Measurements from ENCODE around the gene SSBP3.
"Not testable (repeated sequence)": the region's sequence is repeated elsewhere in the genome, so short reads cannot be mapped to it uniquely, and the experiment has no call there.

SSBP3 gene

DNA sequence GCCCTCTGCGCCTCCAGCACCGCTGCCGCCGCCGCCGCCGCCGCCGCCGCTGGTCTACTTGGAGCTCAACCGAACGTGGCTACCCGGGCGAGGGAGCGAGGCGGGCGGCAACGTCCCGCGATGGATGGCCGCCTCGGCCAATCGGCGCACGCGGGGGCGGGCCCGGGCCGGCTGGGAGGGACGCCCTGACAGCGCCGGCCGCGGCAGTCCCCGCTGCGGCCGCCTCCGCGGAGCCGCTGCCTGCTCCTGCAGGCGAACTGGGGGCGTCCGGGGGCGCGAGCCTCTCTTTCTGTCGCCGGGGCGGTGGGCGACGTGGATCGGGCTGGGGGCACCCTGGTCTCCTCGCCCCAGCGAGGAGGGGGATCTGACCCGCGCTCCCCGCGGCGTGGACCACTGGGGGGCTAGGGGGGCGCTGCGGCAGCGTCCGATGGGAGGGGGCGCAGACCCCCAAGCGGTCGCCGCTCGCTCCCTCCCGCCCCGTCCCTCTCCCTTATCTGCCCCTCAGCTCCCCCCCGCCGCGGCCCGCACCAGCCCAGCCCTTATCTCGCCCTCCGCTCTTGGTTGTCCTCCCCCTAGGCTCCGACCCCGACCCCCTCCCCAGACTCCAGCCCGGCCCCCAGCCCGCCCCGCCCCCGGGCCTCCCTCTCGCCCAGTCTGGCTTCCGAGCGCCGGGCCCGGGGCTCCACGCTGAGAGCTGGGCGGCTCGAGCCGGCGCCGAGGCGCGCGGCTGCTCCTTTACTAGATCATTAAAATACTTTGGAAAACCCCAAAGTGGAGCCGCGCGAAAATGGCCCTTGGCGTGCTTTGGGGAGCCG is at the start of gene SSBP3:
Gene SSBP3 (minus strand): TSS at position 56 of the 815 bp plus-strand sequence.
- peak; percentile 79 to 85 for DNase-seq (ENCODE audit: low read depth in 2 of 2)

DNA sequence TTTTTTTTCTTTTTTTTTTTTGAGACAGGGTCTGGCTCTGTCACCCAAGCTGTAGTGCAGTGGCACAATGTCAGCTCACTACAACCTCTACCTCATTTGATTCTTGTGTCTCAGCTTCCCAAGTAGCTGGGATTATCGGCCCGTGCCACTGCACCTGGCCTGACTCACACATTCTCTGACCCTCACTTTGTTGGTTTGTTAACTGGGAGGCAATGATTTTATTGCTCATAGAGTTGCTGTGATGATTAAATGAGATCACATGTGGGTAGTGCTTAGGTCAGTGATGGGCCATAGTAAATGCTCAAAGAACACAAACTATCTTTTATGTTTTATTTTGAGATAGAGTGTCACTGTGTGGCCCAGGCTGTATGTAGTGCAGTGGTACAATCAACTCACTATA is 47.3 kb upstream of the SSBP3 start:
- no peak for DNase-seq (ENCODE audit: low read depth in 2 of 2)

GRCh38 chr1:54453022-54453421 is 46.8 kb upstream of the SSBP3 start:
- DNase-seq (ENCODE audit: low read depth in 2 of 2): no peak

- DNase-seq (ENCODE audit: low read depth in 2 of 2): not testable (repeated sequence)
Observed at GRCh38 chr1:54449431-54449830, 43.2 kb upstream of the SSBP3 start.

DNA sequence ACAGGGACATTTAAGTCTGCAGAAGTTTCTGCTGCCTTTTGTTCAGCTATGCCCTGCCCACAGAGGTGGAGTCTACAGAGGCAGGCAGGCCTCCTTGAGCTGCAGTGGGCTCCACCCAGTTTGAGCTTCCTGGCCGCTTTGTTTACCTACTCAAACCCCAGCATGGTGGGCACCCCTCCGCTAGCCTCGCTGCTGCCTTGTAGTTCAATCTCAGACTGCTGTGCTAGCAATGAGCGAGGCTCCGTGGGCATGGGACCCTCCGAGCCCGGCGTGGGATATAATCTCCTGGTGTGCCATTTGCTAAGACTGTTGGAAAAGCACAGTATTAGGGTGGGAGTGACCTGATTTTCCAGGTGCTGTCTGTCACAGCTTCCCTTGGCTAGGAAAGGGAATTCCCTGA is 42.6 kb upstream of the SSBP3 start:
- not testable (repeated sequence) for DNase-seq (ENCODE audit: low read depth in 2 of 2)

DNA sequence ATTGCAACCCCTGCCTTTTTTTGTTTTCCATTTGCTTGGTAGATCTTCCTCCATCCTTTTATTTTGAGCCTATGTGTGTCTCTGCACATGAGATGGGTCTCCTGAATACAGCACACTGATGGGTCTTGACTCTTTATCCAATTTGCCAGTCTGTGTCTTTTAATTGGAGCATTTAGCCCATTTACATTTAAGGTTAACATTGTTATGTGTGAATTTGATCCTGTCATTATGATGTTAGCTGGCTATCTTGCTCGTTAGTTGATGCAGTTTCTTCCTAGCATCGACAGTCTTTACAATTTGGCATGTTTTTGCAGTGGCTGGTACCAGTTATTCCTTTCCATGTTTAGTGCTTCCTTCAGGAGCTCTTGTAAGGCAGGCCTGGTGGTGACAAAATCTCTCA is 40.9 kb upstream of the SSBP3 start:
- not testable (repeated sequence) for DNase-seq (ENCODE audit: low read depth in 2 of 2)

GRCh38 chr1:54442185-54442584 is 36.0 kb upstream of the SSBP3 start:
- no peak for DNase-seq (ENCODE audit: low read depth in 2 of 2)

DNA sequence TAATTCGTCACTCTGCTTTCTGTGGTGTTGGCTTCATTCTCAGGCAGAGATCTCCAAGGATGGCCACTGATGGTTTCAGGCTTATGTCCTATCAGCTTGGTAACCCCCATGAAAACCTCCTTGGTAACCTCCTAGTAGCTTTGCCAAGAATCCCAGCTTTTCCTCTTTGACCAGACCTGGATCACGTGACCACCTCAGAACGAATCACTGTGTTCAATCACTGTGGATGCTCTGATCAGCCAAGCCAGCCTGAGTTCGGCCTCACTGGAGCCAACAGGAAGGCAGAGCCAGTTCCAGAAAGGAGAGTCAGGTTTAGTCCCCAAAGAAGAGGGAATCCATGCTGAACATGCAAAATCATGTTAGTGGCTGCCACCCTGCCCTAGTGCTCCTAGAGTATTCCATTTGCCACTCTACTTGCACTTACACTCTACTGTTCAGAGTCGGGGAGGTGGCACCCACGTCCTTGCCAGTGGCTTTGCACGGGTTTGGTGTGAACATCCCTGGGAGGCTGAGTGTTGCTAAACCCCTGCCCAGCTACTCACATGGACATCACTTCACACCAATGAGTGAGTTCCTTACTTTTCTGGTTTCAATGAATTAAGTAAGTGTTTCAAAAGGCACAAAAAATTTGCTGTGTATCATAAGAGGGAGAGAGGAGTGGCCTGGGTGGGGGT is 33.5 kb upstream of the SSBP3 start:
- DNase-seq (ENCODE audit: low read depth in 2 of 2): no peak

GRCh38 chr1:54437783-54438182 is 31.6 kb upstream of the SSBP3 start:
- no peak for DNase-seq (ENCODE audit: low read depth in 2 of 2)

GRCh38 chr1:54436826-54437225 is 30.6 kb upstream of the SSBP3 start:
- no peak for DNase-seq (ENCODE audit: low read depth in 2 of 2)

DNA sequence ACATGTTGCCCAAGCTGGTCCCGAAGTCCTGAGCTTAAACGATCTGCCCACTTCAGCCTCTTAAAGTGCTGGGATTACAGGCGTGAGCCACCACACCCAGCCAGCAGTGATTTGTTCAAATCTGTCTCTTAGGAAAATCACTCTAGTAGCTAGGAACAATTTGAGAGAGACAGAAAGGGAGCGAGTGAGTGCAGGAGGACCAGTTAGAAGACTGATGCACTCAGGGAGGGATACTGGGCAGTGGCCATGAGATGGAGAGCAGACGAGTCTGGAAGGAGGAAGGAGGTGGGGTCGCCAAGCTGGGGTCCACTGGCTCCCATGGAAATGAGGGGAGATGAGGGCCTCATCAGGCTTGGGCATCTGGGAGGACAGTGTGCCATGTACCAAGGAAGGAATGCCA is 23.6 kb upstream of the SSBP3 start:
- no peak for DNase-seq (ENCODE audit: low read depth in 2 of 2)

DNA sequence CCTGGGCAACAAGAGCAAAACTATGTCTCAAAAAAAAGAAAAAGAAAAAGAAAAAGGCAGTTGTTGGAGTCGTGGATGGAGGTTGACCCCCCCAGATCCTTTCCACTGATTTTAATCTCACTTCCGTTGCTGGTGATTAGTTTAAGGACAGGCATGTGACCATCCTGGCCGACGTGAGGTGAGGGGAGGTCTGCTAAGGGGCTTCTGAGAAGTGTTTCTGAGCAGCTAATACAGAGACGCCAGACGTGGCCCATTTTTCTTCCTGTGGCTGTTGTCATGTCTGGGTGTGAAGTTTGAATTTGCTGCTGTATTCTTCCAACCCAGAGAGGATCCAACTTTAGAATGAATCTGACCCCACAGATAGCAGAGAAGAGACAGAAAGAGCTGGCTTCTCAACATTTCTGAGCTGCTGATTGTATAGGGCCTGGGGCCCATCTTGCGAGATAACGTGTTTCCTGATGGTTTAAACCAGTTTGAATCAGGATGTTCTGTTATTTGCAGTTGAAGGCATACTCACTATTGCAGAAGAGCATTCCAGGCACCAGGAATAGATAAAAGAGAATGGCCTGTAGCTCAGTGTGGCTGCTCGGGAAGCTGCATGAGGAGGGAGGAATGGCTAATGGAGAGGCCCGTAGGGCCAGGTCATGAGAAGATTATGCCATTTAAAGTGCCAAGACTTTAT is 22.8 kb upstream of the SSBP3 start:
- DNase-seq (ENCODE audit: low read depth in 2 of 2): no peak

- DNase-seq (ENCODE audit: low read depth in 2 of 2): no peak
Observed at GRCh38 chr1:54425152-54425584, 19.0 kb upstream of the SSBP3 start.

- DNase-seq (ENCODE audit: low read depth in 2 of 2): no peak
Observed at GRCh38 chr1:54424398-54424797, 18.2 kb upstream of the SSBP3 start.

- no peak for DNase-seq (ENCODE audit: low read depth in 2 of 2)
Observed at GRCh38 chr1:54421101-54421504, 14.9 kb upstream of the SSBP3 start.

GRCh38 chr1:54418598-54418997 is 12.4 kb upstream of the SSBP3 start:
- DNase-seq (ENCODE audit: low read depth in 2 of 2): not testable (repeated sequence)

- no peak for DNase-seq (ENCODE audit: low read depth in 2 of 2)
Observed at GRCh38 chr1:54417123-54417522, 10.9 kb upstream of the SSBP3 start.

GRCh38 chr1:54416435-54416834 is 10.2 kb upstream of the SSBP3 start:
- no peak for DNase-seq (ENCODE audit: low read depth in 2 of 2)

GRCh38 chr1:54415991-54416390 is 9.8 kb upstream of the SSBP3 start:
- no peak for DNase-seq (ENCODE audit: low read depth in 2 of 2)

GRCh38 chr1:54415533-54415932 is 9.3 kb upstream of the SSBP3 start:
- DNase-seq (ENCODE audit: low read depth in 2 of 2): no peak

- no peak for DNase-seq (ENCODE audit: low read depth in 2 of 2)
Observed at GRCh38 chr1:54413732-54414131, 7.5 kb upstream of the SSBP3 start.

- DNase-seq (ENCODE audit: low read depth in 2 of 2): no peak
Observed at GRCh38 chr1:54413295-54413694, 7.1 kb upstream of the SSBP3 start.

GRCh38 chr1:54410359-54410758 is 4.2 kb upstream of the SSBP3 start:
- DNase-seq (ENCODE audit: low read depth in 2 of 2): no peak

Measured in stimulated activated CD4-positive, alpha-beta T cell treated with anti-CD3 and anti-CD28 coated beads, Interleukin-12 subunit alpha, Interleukin-12 subunit beta, amount 100 ng/mL, for 24 hours (primary cell).